SHP77 treated with DMSO at 0.1 percent for 48 hours (cell line): ENCODE measurements around the gene FCGR3A.
"Not testable (repeated sequence)": the region's sequence is repeated elsewhere in the genome, so short reads cannot be mapped to it uniquely, and the experiment has no call there.

Experiments used
- DNase-seq: peaks from one replicate; lab custom pipeline; 2025; lab: John Stamatoyannopoulos, UW

FCGR3A gene

DNA sequence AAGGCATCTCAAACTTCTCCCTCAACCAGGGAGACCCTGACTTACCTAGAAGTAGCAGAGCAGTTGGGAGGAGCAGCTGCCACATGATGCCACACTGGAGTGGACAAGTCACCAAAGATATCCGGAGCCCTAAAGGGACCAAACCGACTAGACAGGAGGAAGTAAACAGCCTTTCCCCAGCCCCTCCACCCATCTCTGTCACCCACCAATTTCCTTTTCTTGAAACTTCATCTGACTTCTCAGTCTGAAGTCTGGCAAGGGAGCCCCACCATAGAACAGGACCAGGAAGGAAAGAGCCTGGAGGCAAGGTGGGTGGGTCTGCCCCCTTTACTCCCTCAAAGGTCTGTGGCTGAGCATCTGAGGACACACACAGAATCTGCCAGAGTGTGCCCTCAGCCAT lies at the start of gene FCGR3A:
TSS of gene FCGR3A (minus strand) at position 167 of the 400 bp plus-strand sequence. CDS start at position 85, 82 bp downstream.
- DNase-seq, result no peak

DNA sequence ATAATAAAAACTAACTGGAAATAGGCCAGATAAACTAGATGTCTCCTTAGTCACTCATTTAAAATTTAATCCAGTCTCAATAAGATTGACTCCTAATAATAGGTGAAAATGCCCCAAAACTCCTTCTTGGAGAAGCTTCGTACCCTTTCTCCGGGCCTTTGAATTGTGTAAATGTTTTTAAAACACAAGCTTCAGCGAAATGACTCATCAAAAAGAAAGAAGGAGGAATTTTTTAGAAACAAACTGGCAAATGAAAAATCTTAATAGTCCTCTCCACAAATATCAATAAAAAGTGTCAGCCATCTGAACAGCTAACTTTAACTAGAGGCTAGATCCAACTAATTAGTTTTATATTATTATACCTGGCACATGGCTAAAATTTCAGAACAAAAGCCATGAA lies 47.5 kb upstream of the FCGR3A start:
- DNase-seq, result not testable (repeated sequence)

DNA sequence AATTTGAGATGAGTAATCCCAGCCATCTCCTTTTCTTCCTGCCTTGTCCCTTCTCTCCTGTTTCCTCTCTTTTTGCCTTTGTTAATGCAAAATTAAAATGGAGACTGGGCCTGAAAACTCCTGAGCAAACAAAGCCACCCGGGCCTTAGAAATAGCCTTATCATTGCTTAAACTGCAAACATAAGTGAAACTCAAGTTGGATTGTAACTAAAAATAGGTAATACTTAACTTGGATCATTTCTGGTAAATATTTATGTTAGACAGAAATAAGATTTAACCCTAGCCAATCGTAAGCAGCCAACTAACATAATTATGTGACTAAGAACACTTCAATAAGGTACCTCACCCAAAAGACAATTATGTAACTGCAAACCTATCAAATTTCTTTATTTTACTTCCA lies 46.0 kb upstream of the FCGR3A start:
- DNase-seq, result not testable (repeated sequence)

DNA sequence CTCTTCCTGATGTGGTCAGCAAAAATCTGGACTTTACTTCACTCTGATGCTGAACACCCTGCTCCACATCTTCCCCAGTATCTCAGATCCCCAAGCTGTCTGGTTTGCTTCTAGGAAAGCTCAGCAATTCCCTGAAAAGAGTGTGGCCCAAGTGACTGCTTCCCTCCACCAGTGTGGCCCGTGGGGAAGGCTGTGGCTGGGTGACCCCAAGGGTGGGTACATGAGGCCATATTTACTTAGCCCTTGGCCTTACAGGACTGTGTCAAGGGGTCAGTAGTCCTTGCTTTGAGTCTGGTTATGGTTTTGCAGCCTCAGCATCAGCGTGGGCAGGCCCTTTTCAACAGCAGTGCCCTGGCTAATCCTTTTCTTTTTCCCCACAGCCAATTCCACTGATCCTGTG lies 45.6 kb upstream of the FCGR3A start:
- DNase-seq, result not testable (repeated sequence)

DNA sequence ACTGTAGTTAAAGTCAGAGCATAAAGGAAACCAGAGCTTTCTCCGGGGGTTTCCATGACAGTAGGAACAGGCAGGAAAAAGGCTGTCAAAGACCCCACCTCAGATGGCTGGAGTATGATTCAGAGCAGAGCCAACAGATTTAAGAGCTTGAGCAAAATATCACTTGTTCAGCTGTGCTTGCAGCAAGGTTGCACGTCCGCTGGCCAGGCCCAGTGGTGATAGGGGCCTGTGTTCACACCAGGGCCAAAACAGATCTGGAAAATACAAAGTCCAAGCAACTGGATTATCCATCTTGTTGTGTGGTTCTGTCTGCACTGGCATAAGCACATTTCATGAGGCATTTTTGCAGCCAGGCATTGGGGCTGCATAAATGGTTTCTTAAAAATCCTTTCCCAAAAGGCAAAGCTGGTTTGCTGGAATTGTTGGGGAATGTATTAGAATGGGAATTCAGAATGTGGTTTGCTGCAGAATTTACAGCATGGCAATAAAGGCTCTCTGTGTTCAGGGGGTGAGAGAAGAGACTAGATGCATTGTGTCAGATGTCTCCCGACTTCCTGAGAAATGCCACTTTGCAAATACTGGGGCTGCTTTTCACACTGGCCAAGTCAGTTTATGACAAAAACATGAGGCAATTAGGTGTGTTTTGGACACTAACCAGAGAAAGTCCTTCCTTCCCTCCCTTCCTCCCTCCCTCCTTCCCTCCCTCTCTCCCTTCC lies 44.8 kb upstream of the FCGR3A start:
- DNase-seq, result not testable (repeated sequence)

DNA sequence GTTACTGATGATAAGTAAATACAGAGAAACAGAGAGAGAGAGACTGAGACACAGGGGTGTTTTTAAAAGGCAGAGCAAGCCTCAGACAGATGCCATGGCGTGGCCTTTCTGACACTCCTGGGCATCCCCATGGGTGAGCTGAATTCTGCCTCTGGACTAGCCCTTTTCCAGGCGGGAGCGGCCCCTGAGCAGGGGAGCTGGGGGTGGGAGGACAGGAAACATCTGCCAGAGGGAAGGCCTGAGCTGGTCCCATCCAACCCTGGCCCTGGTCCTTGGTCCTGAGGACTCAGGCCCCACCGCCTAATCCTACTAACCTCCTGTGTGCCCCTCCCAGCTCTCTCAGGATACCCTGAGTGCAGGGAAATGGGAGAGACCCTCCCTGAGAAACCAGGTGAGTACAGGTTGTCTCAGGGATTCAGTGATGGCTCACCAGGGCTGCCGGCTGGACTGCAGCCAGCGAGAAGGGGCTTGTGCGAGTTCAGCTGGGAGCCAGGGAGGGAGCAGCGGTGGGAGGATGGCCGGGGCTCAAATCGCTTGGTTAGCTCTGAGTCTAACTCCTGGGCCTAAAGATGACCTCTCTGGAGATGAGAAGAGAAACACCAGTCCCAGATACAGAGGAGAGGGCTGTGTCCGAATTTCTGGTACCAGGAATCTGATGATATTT lies 43.6 kb upstream of the FCGR3A start:
- not testable (repeated sequence) for DNase-seq

DNA sequence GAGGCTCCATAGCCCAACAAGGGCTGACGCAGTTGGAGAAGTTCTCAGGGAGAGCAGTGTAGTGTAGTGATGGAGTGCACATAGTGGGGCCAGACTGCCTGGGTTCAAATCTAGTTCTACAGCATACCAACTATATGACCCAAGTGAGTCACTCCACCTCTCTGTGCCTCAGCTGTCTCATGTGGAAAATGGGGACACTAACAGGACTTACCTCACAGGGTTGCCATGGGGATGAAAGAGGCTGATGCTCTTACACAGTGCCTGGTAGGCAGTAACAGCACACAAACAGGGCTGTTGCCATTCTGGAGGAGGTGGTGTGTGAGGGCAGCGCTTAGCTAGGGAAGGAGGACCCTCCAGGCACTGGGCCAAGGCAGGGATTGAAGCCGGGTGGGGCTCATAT lies 43.0 kb upstream of the FCGR3A start:
- not testable (repeated sequence) for DNase-seq

DNA sequence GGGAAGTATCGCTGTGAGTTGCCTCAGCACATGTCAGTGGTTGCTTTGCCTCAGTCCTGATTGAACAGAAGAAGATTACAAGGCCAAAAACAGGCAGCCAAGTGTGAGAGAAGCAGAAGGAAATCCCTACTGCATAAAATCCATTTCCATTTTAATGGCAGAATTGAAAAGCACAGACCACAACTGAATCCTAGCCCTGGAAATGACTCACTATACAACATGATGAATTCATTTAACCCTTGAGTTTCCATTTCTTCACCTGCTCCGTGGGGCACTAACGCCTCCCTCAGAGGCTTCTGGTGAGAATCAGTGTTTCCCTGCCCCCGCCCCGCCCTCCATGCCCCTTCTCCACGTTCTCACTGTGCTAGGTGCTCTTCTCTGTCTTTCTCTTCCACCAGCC lies 40.3 kb upstream of the FCGR3A start:
- DNase-seq, result not testable (repeated sequence)

DNA sequence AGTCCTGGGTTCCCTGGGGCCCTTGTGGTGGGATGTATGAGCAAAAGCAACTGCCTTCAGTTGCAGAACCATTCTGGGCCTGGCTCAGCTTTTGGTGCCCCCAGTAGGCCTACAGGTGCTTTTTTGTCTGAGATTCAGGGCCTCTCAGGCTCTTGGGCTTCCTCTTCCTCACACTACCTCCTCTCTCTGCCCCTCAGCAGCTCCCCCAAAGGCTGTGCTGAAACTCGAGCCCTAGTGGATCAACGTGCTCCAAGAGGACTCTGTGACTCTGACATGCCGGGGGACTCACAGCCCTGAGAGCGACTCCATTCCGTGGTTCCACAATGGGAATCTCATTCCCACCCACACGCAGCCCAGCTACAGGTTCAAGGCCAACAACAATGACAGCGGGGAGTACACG lies 39.7 kb upstream of the FCGR3A start:
- DNase-seq, result not testable (repeated sequence)

DNA sequence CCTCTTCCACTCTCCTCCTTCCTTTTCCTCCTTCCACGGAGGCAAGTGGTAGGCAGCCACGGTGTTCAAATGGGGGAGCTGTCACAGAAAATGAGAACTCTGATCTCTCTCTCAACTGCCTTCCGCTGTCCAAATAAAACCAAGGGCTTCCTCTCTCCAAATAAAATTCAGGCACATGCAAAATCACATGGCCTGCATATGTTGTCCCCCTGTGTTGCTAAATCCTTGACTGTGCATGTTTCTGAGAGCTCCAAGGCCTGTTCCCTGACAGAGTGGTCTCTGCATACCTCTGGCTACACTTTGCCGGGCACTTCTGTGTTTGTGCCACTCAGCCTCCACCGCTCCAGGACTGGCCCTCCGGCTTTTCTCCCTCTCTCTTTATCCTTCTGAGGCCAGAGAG lies 39.0 kb upstream of the FCGR3A start:
- DNase-seq, result not testable (repeated sequence)

DNA sequence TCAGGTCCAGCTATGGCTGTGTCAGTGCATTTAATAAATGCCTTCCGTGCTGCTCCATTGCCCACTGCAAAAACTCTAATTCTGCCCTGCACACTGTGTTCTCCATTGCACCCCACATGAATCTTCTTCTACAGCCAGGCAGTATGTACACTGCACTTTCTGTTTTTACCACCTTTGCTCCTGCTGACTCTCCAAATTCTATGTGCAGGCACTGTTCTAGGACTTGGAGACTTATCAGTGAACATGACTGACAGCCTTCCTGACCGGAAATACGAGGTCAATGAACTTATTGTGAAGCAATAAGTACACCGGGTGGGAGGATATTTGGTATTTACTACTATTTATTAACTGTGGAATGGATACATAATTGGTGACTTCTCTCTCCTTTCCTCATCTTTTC lies 33.3 kb upstream of the FCGR3A start:
- DNase-seq, result not testable (repeated sequence)

DNA sequence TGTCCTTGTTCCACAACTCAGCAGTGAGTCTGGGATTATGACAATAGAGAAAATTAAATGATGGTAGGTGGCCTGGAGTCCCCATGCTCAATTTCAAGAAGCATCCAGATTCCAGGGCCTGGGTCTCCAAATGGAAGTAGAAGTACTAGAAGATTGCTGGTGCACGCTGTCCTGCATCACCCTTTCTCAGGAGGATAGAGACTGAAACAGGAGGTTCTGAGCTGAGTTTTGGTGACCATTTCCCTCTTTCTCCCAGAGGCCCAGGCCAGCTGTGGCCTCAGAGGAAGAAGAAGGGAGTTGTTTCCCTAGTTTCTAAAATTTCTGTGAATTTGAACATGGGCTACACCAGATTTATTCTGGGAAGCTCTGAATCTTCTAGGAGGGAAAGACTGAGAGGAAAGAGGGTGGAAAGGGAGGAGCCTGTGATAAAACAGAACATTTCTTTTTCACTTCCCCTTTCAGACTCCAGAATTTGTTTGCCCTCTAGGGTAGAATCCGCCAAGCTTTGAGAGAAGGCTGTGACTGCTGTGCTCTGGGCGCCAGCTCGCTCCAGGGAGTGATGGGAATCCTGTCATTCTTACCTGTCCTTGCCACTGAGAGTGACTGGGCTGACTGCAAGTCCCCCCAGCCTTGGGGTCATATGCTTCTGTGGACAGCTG lies 31.4 kb upstream of the FCGR3A start:
- DNase-seq, result not testable (repeated sequence)

DNA sequence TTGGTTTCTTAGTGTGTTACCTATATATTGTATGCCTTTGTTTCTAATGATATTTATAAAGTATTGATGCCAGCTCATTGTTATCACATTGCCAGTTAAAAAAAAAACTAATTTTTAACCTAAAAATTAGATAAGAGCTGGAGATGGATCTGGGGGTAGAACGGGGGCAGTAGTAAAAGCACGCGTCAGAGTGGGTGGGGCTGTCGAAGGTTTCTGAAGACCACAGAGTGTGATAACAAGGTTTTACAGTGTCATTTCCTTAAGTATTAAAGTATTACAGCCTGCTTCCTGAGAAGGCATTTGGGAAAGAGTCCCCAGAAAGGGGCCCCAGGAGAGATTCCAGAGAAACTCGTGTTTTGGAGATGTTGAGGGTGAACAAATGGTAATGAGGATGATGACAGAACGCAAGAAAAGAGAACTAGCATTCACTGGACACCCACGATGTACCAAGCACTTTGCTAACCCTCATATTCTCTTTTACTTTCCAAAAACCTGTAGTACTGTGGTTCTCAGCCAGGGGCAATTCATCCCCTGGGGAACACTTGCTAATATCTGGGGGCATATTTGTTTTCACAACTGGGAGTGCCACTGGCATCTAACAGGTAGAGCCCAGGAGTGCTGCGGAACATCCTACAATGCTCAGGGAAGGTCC lies 30.4 kb upstream of the FCGR3A start:
- not testable (repeated sequence) for DNase-seq

DNA sequence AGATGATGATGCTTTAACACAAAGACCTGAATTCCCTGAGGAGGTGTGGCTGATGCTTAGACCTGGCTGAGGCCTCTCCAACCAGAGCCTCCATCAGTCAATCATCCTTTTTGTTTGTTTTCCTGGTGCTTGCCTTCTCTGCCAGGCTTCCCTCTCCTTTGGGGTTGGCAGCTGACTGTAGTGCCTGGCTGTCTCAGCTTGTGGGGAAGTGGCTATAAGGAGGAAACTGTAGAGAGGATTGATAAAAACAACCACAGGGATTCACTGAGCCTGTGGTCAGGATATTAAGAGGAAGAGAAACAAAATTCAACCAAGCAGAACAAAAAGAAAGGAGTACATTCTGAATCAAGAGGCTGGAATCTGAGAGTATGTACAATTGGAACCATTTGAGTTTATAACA lies 27.1 kb upstream of the FCGR3A start:
- not testable (repeated sequence) for DNase-seq

DNA sequence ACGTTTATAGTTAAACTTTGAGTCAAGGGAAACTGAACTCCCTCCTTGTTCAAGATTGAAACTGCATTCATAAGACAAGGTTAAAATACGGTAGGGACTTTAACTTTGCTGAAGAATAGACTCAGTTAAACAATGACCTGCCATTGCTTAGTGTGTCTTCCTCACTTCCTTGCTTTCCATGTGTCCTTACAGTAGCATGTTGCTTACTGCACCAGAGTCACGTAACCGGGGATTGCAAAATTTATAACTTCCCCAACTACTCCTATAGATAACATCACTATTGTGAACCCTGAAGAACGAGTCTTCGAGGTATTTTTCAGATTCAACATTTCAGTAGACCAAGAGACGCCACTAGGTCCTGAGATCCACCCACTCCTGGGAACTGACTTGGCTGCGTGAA lies 22.1 kb upstream of the FCGR3A start:
- DNase-seq, result not testable (repeated sequence)

DNA sequence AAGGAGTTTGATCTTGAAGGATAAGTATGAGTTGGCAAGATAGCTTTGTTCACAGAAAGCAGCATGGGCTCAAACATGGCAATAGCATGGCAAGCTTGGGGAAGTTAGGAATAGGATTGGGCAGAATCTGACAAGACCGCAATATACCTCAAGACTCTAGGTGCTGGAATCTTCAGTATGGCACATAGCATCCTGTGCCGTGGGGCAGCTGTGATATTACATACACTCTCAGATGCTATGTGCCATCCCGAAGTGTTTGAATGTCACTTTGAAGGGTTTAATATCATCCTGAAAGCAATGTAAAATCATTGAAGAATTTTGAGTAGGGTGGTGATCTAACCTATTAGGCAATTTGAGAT lies 17.0 kb upstream of the FCGR3A start:
- not testable (repeated sequence) for DNase-seq

DNA sequence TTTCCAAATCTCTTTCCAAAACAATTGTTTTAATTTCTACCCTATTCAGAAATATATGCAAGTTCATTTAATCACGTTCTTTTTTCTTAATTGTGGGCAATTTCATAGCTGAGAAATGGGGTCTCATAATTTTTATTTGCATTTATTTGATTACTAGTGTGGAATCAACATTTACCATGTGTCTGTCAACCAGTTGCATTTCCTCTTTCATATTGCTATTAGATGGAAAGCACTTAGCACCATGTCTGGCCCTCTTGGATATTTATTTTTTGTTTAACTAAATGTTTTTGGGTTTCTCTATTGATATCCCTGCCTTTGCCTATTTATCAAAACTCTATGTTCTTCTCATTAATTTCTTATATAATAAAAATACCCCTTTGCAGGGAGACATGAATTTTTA lies 13.9 kb upstream of the FCGR3A start:
- DNase-seq, result not testable (repeated sequence)

DNA sequence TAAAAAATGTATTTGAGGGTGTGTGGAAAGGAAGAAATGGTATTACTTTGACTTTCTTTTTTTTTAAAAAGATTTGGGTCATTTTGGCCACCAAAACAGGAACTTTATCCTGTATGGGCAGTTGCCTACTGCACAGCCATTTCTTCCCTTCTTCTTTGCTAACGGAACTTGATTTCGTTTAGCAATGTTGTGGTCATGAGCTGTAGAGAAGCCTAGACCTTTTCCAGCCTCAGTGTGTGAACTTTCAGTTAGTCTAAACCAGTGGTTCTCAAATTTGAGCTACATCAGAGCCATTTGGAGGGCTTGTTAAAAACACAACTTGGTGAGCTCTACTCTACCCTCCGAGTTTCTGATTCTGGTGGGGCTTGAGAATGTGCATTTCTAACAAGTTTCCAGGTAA lies 12.8 kb upstream of the FCGR3A start:
- not testable (repeated sequence) for DNase-seq

DNA sequence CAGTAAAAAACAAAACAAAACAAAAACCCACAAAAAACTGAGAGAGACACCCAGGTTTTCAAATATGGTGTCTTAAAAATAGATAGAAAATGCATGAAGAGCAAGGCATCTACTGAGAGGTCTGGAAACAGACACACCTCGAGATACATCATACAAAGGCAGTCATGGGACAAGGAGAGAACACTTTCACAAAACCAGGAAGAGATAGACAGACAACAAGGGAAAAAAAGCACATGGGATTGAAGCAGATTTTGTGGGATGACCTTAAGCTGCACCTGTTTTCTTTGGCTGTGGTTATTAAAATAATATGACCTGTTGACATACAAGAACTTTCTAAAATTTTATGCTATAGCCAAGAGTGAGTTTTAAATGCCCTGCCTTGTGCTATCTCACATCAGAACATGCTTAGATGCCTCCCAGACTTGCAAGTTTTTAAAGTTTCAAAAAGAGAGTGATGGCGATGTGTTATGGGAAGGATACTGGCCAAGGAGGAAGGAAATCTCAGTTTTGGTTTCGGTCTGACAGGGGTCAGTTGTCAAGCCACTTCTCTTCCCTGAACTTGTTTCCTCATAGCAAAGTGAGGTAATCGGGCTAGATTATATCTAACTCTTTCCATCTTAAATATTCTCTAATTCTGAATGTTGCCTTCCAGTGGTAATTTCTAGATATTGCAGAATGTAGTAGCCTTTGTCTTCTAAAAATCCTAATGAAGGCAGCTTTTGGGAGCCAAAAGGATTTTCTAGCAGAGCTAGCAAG lies 11.5 kb upstream of the FCGR3A start:
- not testable (repeated sequence) for DNase-seq

DNA sequence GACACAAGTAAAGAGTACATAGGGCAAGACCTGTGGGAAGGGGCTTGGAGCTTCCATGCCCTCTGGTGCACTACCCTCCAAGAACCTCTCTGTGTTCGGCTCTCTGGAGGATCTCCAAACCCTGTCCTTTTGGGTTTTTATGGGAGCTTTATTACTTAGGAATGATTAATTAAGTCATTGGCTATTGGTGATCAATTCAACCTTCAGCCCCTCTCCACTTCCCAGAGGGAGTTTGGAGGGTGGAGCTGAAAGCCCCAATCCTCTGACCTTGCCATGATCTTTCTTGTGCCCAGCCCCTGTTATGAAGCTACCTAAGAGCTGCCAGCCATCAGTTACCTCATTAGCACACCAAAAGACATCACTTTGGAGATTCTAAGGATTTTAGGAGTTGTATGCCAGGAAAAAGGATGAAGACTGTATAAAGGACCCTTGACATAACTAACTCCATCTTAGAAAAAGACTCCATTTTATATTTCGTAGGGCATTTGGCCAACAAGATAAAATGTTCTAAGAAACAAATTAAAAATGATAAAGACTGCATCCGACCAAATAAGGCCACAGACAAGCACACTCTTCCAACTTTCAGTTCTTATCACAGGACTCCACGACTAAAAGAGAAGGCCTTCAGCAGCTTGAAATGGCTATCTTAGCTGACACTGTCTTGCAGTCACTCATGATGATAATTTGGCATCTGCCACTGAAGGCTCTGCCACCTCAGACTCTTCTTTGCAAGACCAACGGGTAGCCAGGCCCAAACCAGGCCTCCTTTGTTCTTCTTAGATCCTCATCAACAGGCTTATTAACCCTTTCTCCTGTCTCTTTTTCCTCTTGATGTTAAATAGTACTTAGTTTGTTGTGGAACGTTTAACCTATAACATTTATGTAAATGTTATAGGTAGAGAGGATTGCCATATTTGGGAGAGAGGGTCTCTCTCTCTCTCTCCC lies 8.2 kb upstream of the FCGR3A start:
- DNase-seq, result not testable (repeated sequence)

DNA sequence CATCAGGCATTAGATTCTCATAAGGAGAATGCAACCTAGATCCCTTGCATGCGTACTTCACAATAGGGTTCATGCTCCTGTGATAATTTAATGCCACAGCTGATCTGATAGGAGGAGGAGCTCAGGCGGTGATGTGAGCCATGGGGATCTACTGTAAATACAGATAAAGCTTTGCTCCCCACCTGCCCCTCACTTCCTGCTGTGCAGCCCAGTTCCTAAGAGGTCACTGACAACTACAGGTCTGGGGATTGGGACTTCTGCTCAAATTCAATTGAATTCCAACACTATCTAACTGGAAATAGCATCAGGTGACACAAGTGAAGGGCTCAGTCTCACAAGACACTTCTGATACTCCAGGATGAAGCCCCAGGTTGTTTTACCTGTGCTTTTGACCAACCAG lies 7.4 kb upstream of the FCGR3A start:
- DNase-seq, result not testable (repeated sequence)
